Hypothalamus (tissue), 51 donors: Measurements from ENCODE around the gene COMMD6.
A peak's percentile ranks its signal among the peaks of the same experiment; 100 is the strongest.
"Not testable (repeated sequence)": the region's sequence is repeated elsewhere in the genome, so short reads cannot be mapped to it uniquely, and the experiment has no call there.

Source experiments
- DNase-seq, 51 donors: peaks; one replicate each; lab custom pipeline; 2025; lab: John Stamatoyannopoulos, UW

The COMMD6 gene

DNA sequence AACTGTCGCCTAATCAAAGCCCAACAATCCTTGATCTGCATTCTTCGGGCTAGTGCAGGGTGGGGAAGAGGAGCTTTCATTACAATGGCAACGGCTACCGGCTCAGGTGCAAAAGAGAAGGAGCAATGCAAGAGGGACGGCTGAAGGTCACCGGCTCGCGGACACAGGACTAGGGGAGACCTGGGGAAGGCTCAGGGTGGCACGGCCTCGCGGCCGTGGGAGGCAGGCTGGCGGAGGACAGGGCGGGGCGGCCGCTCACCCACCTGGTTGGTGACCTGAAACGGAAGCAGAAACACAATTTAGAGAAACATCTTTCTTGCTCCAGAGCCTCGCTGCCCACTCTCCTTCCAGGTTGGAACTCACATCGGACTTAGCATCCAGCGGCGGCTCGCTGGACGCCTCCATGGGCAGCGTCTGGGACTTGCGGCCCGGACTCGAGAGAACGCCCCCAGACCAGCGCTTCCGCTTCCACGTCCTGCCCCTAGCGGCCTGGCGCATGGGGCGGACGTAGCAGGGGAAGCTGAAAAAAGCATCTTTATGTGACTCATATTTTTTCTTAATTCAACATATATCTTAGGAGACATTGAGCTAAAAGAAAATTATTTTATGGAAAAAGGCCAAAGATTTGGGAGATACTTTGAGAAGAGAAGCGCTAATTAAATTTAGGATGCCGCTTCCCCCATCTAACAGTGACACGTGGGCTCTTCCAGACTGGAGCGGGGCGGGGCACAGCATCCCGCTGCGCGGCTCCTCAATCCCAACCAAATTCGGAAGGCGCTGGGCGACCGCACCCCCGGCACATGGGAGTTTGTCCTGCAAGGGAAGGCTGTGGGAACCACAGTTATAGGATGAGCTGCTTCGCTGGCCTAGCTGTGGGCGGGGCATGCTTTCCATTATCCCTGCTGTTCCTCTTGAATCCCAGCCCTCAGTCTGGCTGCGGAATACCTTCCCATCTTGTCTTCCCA lies at the start of gene COMMD6:
Gene COMMD6, minus strand, starts transcription at position 441 of the 965 bp plus-strand sequence. Its CDS starts 36 bp downstream, at position 405.
- peak; percentile 9 to 86 (median 57) for DNase-seq

DNA sequence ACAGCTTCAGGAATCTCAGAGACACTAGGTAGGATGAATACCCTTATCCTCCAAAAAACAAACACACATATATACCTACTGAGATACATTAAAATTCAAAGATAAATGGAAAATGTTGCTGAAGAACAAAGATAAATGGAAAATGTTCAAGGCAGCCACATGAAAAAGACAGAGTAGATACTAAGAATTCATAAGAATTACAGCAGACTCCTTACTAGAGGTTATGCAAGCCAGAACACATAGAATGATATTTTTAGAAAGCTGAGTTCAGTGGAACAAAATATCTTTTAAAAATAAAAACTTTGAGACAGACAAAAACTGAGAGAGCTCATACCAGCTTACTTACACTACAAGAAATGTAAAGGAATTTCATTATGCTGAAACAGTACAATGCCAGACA lies 47.5 kb upstream of the COMMD6 start:
- no peak for DNase-seq

DNA sequence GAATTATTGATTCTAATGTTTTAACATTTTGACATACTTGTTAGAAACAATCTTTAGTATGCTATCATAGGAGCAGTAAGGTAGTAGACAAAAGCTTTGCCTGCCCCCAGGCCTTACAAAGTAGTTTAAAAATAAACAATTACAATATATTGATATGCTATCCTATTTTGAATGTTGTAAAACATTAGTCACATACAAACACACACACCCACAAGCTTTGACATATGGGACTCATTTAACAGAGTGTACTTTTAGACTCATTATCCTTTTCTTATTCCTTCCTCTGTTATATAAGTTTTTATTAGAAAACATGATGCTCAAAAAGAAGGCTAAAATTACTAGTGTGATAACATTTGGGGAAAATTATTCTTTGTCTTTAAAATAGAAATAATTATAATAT lies 45.5 kb upstream of the COMMD6 start:
- DNase-seq, result no peak

DNA sequence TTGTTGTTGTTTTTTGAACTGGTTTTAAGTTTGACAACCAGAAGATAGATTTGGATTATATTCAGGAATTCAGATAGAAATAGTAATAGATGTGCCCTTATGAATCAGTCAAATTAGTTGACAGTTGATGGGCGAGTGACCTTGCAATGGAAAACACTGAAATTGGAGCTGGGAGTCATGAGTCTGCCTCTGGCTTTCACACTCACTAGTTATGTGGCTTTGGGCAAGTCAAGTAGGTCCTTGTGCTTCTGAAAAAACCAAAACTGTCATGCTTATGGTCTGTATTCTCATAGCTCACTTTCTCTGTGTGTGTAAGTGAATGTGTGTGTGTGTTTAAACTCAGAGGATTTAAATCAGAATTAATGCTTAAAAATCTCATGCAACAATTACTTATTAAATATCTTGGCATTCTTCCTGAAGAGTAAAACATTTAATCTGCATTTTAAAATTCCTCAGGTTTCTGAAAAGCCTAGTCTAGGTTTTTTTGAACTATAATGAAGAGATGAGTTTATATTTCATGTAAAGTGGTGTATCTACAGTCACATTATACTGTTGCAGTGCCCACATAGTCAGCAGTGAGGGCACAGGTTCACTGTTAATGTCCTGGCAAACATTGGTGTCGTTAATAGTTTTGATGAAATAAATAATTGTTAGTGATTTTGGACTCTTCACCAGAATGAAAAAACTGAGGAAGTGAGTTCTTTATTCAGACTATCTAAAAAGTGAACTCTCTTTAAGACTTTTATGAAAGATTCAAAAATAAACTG lies 44.4 kb upstream of the COMMD6 start:
- DNase-seq, result no peak

DNA sequence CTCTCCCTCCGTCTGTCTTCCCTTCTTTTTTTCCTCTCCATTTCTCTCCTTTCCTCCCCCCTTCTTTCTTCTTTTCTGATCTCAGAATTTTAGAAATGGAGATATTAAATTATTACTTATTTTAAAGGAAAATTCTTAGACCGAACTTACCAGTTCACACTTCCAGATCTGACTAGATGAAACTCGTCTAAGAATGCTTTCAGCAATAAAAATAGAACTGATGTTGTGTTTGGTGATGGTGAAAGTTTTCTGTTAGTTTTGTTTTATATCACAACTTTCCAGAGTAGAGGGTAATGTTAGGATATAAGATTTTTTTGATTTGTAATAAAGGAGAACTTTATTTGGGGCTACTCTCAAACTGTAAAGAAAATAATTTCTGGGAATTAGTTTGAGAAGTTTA lies 41.9 kb upstream of the COMMD6 start:
- DNase-seq, result no peak

DNA sequence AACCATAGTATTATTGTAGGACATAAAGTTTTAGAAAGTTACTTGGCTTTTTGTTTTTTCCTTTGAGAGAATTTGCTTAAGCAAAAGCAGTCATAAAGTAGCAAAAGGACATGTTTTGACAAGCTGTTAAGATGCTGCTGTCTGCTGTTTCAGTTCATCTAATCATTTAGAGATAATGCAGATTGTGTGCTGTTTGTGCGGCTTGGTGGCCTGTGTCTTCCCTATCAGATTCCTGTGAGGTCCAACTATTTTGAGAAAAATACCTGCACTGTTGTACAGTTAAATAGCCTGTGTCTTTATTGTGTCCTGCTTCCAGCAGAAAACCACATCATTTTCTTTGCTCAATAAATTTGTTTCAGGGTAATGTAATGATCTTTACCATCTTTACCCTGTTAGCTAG lies 31.9 kb upstream of the COMMD6 start:
- no peak for DNase-seq

DNA sequence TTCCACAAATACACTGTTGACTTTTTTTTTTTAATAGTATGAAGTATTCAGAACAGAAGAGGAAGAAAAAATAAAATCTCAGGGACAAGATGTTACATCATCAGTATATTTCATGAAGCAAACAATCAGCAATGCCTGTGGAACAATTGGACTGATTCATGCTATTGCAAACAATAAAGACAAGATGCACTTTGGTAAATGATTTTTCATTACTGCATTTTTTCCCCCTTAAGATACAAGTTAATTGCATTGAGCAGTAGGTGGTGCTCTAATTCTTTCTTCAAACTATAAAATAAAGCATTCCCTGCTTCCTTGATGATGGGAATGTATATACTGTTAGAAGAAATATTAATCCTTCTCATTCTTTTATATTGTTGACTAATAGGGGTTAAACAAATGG lies 29.0 kb upstream of the COMMD6 start:
- peak in 1 of 51 donors; percentile 1 for DNase-seq

DNA sequence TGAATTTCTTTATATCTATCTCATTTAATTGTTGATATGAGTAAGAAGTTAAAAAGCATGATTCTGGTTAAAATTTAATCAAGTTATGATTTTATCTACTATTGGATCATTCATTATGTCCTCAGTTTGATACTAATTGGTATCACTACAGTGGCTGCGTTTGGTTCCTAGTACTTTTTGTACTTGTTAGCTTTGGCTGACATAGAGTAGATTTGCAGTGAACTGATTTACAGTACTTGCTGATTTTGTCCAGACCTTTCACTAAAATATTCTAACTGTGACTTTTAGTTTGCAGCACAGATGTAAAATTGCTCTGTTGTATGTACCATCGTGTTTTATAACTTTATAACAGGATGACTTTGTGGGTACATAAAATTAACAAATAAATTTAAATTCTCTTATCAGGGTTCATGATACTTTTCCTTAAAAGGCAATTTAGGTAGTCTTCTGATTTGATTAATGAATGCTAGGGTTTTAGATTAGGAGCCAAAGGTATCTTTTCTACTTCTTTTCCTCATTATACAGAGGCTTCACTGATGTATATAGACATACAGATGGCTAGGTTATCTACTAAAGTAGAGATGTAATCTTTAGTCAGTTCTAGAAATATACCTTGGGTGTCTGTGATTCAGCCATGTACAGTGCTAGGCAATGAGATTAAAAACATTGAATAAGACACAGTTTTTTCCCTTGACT lies 20.7 kb upstream of the COMMD6 start:
- DNase-seq, result no peak

DNA sequence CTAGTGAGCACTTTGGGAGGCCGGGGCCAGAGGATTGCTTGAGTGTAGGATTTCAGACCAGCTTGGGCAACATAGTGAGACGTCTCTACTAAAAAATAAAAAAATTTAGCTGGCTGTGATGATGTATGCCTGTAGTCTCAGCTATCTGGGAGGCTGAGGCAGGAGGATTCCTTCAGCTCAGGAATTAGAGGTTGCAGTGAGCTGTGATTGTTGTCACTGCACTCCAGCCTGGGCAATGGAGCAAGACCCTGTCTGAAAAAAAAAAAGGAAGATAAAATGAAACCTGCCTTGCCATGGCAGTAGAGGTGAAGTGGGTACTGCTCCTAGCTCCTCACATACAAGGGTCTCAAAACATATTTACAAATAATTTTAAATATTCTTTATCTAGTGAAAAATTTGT lies 19.3 kb upstream of the COMMD6 start:
- no peak for DNase-seq

DNA sequence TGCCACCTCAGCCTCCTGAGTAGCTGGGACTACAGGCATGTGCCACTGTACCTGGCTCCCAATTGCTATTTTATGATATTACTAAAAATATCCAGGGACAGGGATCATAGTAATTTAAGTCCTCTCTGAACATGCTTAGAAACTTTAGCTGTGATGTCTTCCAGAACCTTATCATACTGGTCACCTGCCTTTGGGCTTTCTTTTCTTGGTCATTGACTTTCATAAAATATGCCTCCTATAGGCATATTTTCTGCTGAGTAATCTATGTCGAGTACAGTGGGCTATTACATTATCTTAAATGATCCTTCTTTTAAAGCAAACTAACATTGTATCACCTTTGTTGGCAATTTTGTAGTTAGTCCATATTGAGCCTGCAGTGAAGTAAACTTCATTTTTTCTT lies 18.2 kb upstream of the COMMD6 start:
- no peak for DNase-seq

DNA sequence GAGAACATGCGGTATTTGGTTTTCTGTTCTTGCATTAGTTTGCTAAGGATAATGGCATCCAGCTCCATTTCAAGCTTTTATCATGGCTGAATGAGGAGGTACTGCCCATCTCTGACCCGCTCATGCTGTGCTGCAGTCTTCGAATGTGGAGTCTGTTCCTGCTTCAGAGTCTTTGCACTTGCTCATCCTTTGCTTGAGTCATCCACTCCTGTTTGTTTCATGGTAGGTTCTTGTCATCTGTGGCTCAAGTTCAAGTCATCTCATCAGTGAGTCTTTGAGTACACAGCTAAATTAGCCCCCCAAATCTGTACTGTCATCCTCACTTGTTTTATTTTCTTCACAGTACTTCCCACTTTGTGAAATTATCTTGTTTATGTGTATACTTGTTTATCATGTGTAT lies 17.3 kb upstream of the COMMD6 start:
- no peak for DNase-seq

DNA sequence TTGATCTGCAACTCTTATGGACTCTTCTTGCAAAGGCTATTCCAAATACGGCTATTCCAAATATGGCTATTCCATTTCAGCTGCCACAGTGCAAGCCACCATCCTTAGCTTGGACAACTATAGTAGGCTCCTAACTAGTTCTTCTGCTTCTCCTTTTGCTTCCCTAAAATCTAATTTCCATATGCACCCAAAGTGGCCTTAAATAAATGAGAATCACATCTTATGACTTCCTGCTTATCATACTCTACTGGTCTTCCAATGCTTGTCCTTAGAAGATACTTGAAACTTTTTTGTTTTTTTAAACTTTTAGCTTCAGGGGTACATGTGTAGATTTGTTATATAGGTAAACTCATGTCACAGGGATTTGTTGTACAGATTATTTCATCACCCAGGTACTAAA lies 16.8 kb upstream of the COMMD6 start:
- no peak for DNase-seq

DNA sequence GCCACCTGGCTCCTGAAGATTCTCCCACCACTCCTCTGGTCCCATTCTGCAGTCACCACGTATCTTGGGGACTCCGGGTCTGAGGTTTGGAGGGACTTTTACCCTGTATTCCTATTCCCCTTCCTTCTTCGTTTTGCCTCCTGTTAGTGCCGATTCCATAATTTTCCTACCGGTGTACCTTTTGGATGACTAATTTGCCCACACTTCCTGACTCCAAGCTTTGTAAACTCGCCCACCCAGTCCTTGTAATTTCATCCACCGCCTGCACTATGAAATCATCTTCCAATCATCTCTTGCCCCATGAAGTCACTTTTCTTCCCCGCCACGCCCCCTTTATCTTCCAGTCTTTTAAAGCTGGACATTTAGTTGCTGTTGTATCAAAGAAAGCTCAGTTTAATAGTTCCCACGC lies 12.5 kb upstream of the COMMD6 start:
- DNase-seq, result peak in 1 of 51 donors; percentile 40

DNA sequence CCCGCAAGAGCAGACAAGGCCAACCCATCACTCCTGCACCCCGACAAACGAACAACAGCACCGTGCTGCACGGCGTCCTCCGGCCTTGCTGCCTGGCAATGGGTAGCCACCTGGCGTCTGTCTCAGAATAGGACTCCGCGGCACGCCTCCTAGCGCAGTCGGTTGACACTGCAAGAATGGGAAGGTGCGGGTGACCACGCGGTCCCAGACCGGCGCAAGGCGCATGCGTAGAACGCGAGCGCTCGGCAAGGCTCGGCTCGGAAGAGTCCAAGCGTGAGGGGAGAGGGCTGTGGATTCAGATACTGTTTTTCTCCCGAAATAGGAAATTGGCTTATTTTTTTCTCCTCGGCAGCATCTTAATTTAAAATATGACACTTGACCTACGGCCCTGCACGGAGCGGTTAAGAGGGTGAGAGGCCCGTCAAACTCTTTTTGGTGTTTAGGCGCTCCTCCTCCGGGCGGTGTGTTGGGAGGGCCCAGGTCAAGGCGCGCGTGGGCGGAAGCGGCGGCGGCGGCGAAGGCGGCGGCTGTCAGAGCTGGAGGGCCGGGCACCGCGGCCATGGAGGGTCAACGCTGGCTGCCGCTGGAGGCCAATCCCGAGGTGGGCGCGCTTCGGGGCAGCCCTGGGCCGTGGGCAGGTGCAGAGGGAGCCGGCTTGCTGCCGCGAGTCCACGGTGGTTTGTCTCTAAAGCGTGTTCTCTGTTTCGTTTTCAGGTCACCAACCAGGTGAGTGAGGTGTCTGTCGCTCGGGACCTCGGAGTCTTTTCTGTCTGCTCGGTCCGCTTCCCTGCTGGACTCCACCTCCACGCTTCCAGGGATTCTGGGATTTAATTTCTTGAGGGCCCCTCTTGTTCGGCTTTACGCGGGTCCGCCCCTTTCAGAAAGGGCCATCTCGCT lies 11.9 kb upstream of the COMMD6 start, which contains the start of gene UCHL3:
Gene UCHL3, plus strand, starts transcription at position 530 of the 897 bp plus-strand sequence. Its CDS starts 30 bp downstream, at position 560.
- DNase-seq, result peak; percentile 63 to 97 (median 91)

DNA sequence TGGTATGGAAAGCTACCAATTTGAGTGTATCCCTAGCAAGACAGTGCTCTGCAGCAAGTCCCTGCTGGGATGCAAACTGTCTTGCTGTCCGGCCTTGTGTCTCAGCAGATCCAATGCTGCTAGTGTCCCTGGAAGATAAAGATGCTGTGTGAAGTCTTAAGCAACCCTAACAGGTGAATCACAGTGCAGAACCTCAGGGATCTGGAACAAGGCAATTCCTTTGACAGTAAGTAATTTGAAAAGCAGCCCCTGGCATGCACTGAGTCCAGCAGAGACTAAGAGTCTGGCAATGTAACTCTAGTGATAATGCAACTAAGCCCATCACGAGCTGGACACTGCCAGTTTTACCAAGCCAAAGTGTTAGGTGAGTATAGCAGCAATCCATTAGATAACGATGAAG lies 10.3 kb upstream of the COMMD6 start:
- no peak for DNase-seq

DNA sequence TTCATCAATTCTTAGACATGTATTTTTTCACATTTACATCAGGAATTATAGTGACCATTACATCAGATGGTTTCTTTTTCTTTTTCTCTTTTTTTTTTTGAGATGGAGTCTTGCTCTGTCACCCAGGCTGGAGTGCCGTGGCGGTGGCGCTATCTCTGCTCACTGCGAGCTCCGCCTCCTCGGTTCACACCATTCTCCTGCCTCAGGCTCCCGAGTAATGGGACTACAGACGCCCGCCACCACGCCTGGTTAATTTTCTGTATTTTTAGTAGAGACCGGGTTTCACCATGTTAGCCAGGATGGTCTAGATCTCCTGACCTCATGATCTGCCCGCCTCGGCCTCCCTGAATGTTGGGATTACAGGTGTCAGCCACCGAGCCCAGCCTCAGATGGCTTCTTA lies 7.7 kb upstream of the COMMD6 start:
- DNase-seq, result not testable (repeated sequence)

DNA sequence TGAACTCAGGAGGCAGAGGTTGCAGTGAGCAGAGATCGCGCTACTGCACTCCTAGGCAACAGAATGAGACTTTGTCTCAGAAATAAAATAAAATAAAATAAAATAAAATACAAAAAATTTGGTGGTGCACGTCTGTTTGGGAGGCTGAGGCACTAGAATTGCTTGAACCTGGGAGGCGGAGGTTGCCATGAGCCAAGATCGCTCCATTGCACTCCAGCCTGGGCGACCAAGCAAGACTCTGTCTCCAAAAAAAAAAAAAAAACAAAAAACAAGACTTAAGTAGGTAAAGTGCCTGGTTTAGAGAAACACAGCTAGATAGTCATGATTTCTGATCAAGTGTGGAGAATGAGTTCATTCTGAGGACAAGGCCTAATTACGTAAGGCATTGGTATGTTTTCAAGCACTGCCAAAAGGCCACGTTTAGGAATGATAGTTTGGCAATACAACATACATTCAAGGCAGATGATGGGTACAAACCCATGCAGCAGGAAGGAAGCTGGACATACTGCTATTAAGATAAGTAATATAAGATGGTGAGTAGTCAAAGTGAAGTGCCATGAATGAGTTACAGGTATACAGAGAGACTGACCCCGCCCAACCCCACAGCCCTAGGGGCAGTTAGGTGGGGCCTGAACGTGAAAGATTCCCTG lies 7.2 kb upstream of the COMMD6 start:
- no peak for DNase-seq

DNA sequence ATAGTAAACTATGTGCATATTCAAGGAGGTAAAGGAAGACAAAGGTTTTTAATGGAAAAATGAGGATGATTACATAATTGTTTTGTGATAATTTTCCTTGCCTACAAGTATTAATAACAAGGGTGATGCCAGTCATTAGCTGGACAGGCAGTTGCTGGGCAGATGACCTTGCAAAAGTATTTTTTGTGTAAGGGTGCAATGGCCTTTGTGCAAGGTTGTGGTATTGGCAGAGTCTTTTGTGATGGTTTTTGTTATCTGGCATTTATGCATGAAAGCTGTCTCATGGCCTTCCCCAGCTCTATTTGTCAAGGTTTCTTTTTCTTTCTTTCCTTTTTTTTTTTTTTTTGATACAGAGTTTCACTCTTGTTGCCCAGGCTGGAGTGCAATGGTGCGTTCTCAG lies 4.3 kb upstream of the COMMD6 start:
- no peak for DNase-seq

DNA sequence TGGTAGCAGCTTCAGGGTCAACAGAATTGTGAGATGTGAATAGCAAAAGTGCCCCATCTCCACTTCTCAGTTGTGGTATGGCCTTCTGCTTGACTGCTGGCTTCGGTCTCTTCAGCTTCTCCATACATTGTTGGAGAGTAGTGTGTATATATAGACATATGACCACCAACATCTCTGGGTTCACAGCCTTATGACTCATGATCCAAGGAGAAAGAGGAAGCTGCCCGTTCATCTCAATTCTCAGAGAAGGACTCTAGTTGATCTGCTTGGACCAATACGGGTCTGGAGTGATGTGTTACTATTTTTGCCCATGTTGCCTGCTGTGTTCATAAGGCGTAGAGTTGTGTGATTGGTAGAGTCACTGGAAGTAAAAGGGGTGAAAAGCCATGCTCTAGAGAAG lies 3.6 kb upstream of the COMMD6 start:
- DNase-seq, result peak in 1 of 51 donors; percentile 10
